ENCODE data around the gene IL17C. TPM values are rescaled to one million over a fixed set of nuclear protein-coding genes. Genes with fewer than 3 reads are reported as not detected.

Gene IL17C
- total and polyA plus RNA-seq, 2 donors (not counting 3 experiments of a cell fraction or from before 2014, with no cell fraction given), result 0.17 TPM; not detected in 1

- Histone ChIP-seq H3K9me3 (replicated peaks; ENCODE audit: control insufficient read depth, insufficient read depth, low read length) (no peaks in the 10 kb centered on the region), H3K4me3 (replicated peaks in 1 of 3; ENCODE audit: insufficient read depth in 1 of 3, low read depth in 1 of 3, low read length in 3 of 3) (no peak overlapping the region), H3K36me3 (ENCODE audit: control insufficient read depth in 2 of 2, extremely low read depth in 1 of 2, insufficient read depth in 2 of 2, low read length in 2 of 2) (peaks cover 0 to 19% of the 10 kb centered on the region in 2 experiments), H3K4me1 (ENCODE audit: control insufficient read depth, extremely low read depth, insufficient read depth, low read length) (no peaks in the 10 kb centered on the region), H3K4me2 (ENCODE audit: insufficient read depth, low read length) (no peak overlapping the region), H3K27me3 (ENCODE audit: control insufficient read depth in 2 of 2, insufficient read depth in 2 of 2, low read length in 2 of 2) (no peaks in the 10 kb centered on the region), H3K79me2 (ENCODE audit: control insufficient read depth, insufficient read depth, low read length) (peaks cover 4% of the 10 kb centered on the region), H2AFZ (ENCODE audit: low read depth, low read length) (no peak overlapping the region), H3K27ac (ENCODE audit: insufficient read depth, low read depth, low read length) (no peak overlapping the region), H3K9ac (replicated peaks; ENCODE audit: extremely low read depth, insufficient read depth, low read length) (no peak overlapping the region), H3K9me1 (replicated peaks; ENCODE audit: control insufficient read depth, extremely low read depth, insufficient read depth, low read length) (no peaks in the 10 kb centered on the region), H4K20me1 (replicated peaks; ENCODE audit: control insufficient read depth, extremely low read depth, insufficient read depth, low read length) (no peaks in the 10 kb centered on the region)
- ChIA-PET POLR2A (no interaction called here), CTCF (interaction anchor here (1.1 kb wide), 1 partner anchor 9 kb away, joined by 3 read pairs; no protein-coding TSS in a partner anchor)
- BruUV-seq (replicated peaks), result no TSS peak
- no peak for TF ChIP-seq GATA2 (IDR thresholded peaks at IDR 0.05; ENCODE audit: insufficient read depth, insufficient read length, low read depth, low read length)
- no peak for TF ChIP-seq EZH2 (IDR thresholded peaks at IDR 0.05; ENCODE audit: borderline replicate concordance, low read depth, low read length, severe bottlenecking)
- TF ChIP-seq MAX (IDR thresholded peaks at IDR 0.05; ENCODE audit: insufficient read depth, insufficient read length), result no peak
- TF ChIP-seq CTCF (IDR thresholded peaks at IDR 0.05; ENCODE audit: extremely low read depth in 1 of 2, insufficient read depth in 1 of 2, low read depth in 1 of 2, low read length in 2 of 2), result no peak
- no peak for TF ChIP-seq POLR2AphosphoS5 (IDR thresholded peaks at IDR 0.05; ENCODE audit: insufficient read depth, low read depth, low read length)
- TF ChIP-seq JUN (IDR thresholded peaks at IDR 0.05; ENCODE audit: borderline replicate concordance, insufficient read depth, insufficient read length, low read depth), result no peak
- TF ChIP-seq POLR2A (IDR thresholded peaks at IDR 0.05; ENCODE audit: low read depth, low read length), result no peak
- TF ChIP-seq FOS (IDR thresholded peaks at IDR 0.05; ENCODE audit: borderline replicate concordance, insufficient read depth, low read length), result no peak
- TF ChIP-seq MYC (IDR thresholded peaks at IDR 0.05; ENCODE audit: low read depth, low read length), result no peak
- DNase-seq (ENCODE audit: low read depth, low spot score) (no peak), FAIRE-seq (no peak)
- intact Hi-C loops (cut with micrococcal nuclease), result no loop called here
- dilution Hi-C loops (cut with MboI; ENCODE audit: extremely low pct_ligation_motif_present, low sequenced_read_pairs), result no loop called here
Observed at GRCh38 chr16:88616736-88617135, 21.6 kb upstream of the IL17C start.

All from endothelial cell of umbilical vein (primary cell).